ENCODE measurements around the gene BRD3.
"Not testable (repeated sequence)": the region's sequence is repeated elsewhere in the genome, so short reads cannot be mapped to it uniquely, and the experiment has no call there.

BRD3 gene

DNA sequence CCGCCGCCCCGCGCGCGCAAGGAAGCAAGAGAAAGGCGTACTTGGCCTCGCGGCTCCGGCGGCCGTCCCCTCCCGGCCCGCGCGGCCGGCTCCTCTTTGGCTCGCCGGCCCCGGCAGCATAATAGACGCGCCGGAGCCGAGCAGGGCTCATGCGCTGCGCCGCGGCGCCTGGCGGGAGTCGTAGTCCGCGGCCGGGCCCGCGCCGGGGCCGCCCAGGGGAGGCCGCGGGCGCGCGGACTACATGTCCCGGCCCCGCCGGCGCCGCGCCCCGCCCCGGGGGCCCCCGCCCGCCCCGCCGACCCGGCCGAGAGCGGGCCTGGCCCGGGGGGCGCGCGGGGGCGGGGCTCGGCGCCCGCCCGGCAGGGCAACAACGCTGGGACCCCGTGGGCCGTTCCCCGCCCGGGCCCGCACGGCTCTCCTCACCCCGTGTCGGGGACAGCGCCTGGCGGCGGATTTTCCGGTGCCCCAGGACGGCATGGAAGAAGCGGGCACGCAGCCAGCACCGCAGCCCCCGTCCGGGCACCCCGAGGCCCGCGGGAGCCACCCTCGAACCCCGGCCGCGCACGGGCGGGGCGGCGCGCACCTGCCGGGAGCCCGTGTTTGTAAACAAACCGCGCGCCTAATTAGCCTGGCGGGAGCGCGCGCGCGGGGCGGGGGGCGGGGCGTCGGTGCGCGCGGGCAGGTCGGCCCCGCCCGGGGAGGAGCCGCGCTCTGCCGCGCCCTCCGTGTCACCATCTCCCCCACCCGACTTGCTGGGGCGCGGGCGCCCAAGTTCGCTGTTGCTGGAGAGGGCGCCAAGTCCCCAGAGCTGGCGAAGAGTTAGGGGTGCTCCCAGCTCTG lies at the start of gene BRD3:
Gene BRD3 (minus strand): TSS at position 123 of the 840 bp plus-strand sequence. CDS start 14,549 bp downstream, outside the sequence.
- H3K4me1 Mint-ChIP-seq, result peaks cover 11% of the 10 kb centered on the region
- H3K27me3 Mint-ChIP-seq, result peaks cover 8% of the 10 kb centered on the region
- peak within 1 kb of the TSS; percentile 47 for H3K27ac Mint-ChIP-seq
- no peaks in the 10 kb centered on the region for H3K36me3 Mint-ChIP-seq
- peak; percentile 79 to 86 for DNase-seq (ENCODE audit: low spot score in 2 of 2)
- H3K9me3 Mint-ChIP-seq, result no peaks in the 10 kb centered on the region
- H3K4me3 Mint-ChIP-seq, result peak within 1 kb of the TSS; percentile 87
- peak; percentile 80 for ATAC-seq (ENCODE audit: low read depth)

DNA sequence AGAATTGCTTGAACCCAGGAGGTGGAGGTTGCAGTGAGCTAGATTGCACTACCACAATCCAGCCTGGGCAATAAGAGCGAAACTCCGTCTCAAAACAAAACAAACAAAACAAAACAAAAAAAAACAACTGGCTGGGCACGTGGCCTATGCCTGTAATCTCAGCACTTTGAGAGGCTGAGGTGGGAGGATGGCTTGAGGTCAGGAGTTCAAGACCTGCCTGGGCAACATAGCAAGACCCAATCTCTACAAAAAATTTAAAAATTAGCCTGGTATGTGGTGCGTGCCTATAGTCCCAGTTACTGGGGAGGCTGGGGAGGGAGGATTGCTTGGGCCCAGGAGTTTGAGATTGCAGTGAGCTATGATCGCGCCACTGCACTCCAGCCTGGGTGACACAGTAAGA lies 44.7 kb upstream of the BRD3 start:
- ATAC-seq (ENCODE audit: low read depth) (no peak), DNase-seq (ENCODE audit: low spot score in 2 of 2) (no peak)
- Mint-ChIP-seq H3K9me3 (no peaks in the 10 kb centered on the region), H3K27me3 (no peaks in the 10 kb centered on the region), H3K27ac (no peak overlapping the region), H3K4me1 (no peaks in the 10 kb centered on the region), H3K4me3 (no peak overlapping the region), H3K36me3 (no peaks in the 10 kb centered on the region)

DNA sequence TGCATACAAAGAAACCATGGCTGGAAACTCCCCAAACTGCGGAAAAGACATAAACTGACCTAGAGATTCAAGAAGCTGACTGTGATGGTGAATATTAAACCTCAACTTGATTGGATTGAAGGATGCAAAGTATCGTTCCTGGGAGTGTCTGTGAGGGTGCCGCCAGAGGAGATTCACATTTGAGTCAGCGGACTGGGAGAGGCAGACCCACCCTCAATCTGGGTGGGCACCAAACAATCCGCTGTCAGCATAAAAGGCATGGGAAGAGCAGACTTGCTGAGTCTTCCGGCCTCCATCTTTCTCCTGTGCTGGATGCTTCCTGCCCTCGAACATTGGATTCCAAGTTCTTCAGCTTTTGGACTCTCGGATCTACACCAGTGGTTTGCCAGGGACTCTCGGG lies 43.2 kb upstream of the BRD3 start:
- H3K9me3 Mint-ChIP-seq, result no peaks in the 10 kb centered on the region
- no peak overlapping the region for H3K27ac Mint-ChIP-seq
- H3K4me1 Mint-ChIP-seq, result no peaks in the 10 kb centered on the region
- no peak for DNase-seq (ENCODE audit: low spot score in 2 of 2)
- ATAC-seq (ENCODE audit: low read depth), result no peak
- H3K36me3 Mint-ChIP-seq, result no peaks in the 10 kb centered on the region
- no peak overlapping the region for H3K4me3 Mint-ChIP-seq
- H3K27me3 Mint-ChIP-seq, result peaks cover 4% of the 10 kb centered on the region

DNA sequence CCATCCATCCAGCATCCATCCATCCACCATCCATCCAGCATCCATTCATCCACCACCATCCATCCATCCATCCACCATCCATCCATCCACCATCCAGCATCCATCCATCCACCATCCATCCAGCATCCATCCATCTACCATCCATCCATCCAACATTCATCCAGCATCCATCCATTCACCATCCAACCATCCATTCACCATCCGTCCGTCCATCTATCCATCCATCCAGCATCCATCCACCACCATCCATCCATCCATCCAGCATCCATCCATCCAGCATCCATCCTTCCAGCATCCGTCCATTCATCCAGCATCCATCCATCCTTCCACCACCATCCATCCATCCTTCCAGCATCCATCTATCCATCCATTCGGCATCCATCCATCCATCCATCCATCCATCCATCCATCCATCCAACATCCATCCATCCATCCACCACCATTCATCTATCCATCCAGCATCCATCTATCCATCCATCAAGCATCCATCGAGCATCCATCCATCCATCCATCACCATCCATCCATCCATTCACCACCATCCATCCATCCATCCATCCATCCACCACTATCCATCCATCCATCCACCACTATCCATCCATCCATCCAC lies 35.7 kb upstream of the BRD3 start:
- H3K4me1 Mint-ChIP-seq, result peaks cover 8% of the 10 kb centered on the region
- H3K36me3 Mint-ChIP-seq, result peaks cover 5% of the 10 kb centered on the region
- H3K4me3 Mint-ChIP-seq, result no peak overlapping the region
- H3K27me3 Mint-ChIP-seq, result peaks cover 23% of the 10 kb centered on the region
- no peak for DNase-seq (ENCODE audit: low spot score in 2 of 2)
- no peak for ATAC-seq (ENCODE audit: low read depth)
- no peak overlapping the region for H3K27ac Mint-ChIP-seq
- H3K9me3 Mint-ChIP-seq, result peaks cover 8% of the 10 kb centered on the region

DNA sequence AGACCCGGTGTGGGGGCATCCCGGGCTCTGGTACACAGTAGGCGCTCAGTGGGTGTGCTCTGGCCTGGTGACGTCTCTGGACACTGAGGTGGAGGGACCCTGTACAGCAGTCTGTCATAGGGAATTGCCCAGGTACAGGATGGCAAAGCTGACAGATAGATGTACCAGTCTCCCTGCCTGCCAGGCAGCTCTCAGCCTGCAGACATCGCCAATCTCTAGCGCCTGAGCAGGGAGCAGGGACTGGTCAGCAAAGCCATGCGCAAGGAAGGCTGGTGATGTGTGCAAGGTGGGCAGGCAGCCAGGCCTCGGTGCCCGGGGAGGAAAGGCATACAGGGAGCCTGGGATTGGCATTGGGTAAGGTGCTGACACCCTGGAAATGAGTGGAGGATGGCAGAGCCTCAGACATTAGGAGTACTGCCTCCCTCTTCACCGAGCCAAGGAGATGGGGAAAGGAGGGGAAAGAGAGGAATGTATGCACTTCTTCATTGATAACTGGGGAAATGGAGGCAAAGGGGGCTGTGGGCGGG lies 33.9 kb upstream of the BRD3 start:
- Mint-ChIP-seq H3K27me3 (peaks cover 19% of the 10 kb centered on the region), H3K9me3 (peaks cover 8% of the 10 kb centered on the region), H3K36me3 (peaks cover 5% of the 10 kb centered on the region), H3K27ac (no peak overlapping the region), H3K4me1 (peaks cover 8% of the 10 kb centered on the region), H3K4me3 (no peak overlapping the region)
- DNase-seq (ENCODE audit: low spot score in 2 of 2) (no peak), ATAC-seq (ENCODE audit: low read depth) (no peak)

DNA sequence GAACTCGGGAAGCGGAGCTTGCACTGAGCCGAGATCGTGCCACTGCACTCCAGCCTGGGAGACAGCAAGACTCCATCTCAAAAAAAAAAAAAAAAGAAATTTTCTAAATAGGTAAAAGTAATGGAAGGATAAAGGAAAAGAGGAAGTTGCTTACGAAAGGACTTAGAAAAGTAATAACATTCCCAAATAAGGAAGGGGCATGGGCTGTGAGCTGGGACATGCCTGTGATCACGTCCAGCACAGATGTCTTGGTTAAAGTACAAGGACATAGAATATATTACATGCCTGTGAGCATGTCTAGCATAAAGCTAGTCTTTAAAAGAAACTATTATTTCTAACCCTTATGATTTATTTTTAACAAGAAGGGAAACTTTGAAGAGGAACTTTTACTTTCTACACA lies 33.3 kb upstream of the BRD3 start:
- peaks cover 19% of the 10 kb centered on the region for H3K27me3 Mint-ChIP-seq
- not testable (repeated sequence) for H3K4me1 Mint-ChIP-seq

DNA sequence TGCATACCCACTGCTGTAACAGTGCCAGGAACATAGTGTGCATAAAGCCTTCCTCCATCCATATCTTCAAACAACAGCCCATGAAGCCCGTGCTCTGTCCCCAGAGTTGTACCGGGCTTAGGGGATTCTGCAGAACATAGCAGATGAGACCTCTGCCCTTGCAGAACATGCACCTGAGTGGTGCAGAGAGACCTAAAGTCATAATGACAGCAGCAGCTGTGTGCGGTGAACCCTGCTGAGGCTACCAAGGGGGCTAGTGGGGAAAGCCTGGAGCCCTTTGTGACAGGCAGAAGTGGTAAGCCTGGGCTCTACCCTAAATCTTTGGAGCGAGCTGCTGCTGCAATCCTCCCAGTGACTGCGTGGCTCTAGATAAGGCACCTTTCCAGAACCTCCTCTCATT lies 32.2 kb upstream of the BRD3 start:
- H3K4me3 Mint-ChIP-seq, result no peak overlapping the region
- DNase-seq (ENCODE audit: low spot score in 2 of 2), result no peak
- peaks cover 19% of the 10 kb centered on the region for H3K27me3 Mint-ChIP-seq
- H3K4me1 Mint-ChIP-seq, result peaks cover 8% of the 10 kb centered on the region
- no peak overlapping the region for H3K27ac Mint-ChIP-seq
- H3K36me3 Mint-ChIP-seq, result peaks cover 5% of the 10 kb centered on the region
- H3K9me3 Mint-ChIP-seq, result peaks cover 8% of the 10 kb centered on the region
- no peak for ATAC-seq (ENCODE audit: low read depth)

More for the DNA sequence above, 33.3 kb upstream of the BRD3 start:
- not testable (repeated sequence) for H3K4me3 Mint-ChIP-seq; H3K9me3 Mint-ChIP-seq; ATAC-seq (ENCODE audit: low read depth); DNase-seq (ENCODE audit: low spot score in 2 of 2); H3K36me3 Mint-ChIP-seq; H3K27ac Mint-ChIP-seq

DNA sequence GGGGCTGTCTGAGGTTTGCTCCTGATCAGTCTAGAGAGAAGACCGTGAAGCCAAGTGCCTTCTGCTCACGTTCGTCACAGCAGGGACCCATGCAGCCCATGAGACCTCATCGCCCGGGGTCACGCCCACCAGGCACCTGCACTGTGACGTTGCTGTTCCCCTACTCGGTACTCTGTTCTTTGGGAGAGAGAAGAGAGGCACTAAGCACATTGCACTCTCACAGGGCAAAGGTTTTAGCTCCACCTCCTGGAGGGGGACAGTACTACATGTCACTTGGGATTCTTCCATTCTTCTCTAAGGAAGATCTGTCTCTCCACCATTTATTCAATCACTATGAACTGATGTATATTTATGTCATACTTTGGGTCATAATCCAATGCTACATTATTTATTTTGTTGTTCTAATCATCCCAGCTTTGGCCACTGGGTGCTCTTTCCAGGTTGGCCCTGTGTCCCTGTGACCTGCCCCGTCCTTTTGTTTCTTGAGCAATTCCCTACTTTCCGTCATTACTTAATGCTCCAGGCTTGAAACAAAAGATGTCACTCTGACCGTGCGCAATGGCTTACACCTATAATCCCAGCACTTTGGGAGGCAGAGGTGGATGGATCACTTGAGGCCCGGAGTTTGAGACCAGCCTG lies 31.4 kb upstream of the BRD3 start:
- Mint-ChIP-seq H3K27ac (no peak overlapping the region), H3K9me3 (peaks cover 8% of the 10 kb centered on the region), H3K27me3 (peaks cover 16% of the 10 kb centered on the region), H3K36me3 (peaks cover 3% of the 10 kb centered on the region), H3K4me1 (peaks cover 8% of the 10 kb centered on the region), H3K4me3 (no peak overlapping the region)
- ATAC-seq (ENCODE audit: low read depth) (peak; percentile 97), DNase-seq (ENCODE audit: low spot score in 2 of 2) (peak; percentile 69 to 76)

DNA sequence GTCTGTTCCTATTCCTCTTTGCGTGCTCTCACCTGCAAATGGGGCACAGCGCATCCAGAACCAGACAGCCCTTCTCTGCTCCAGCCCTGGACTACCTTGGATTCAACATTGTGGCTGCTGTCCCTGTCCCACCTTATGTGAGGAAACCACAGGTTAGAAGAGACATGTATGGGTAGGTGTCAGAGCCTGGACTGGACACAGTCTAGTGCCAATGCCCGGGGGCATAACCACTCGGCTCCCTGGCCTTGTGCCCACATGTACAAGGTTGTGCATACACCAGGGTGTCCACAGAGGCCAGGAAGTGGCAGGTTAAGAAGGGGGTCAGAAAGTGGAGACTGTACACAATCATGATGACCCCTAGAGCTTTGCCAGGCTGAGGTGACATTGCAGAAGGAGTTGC lies 22.1 kb upstream of the BRD3 start:
- Mint-ChIP-seq H3K9me3 (peaks cover 3% of the 10 kb centered on the region), H3K27me3 (peaks cover 6% of the 10 kb centered on the region), H3K27ac (no peak overlapping the region), H3K36me3 (peaks cover 2% of the 10 kb centered on the region), H3K4me1 (no peaks in the 10 kb centered on the region), H3K4me3 (no peak overlapping the region)
- no peak for ATAC-seq (ENCODE audit: low read depth)
- no peak for DNase-seq (ENCODE audit: low spot score in 2 of 2)

DNA sequence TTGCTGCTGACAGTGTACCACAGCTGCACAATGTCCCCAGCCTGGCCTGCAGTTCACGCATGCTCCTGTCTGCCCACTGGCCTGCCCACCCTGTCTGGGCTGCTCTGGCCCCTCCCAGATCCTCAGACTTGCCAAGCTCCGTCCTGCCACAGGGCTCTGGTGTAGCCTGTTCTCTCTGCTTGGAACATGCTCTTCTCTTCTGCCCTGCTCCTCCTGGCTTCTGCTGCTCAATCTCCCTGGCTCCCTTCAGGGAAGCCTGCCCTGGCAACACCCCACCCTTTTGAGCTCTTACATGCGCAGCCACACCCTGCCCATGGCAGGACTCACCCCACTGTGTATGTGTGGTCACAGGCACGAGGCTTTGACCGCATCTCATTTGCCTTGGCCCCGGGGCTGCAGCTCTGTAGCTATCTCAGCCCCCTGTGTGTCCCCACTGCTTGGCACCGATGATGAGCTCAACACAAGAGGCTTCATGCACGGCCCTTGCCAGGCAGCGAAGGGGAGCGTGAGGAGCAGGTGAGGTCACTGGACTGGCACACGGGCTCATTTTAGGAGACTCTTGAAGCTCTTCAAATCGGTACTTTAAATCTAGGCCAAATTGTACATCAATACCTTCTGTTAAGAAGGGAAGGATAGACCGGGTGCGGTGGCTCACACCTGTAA lies 20.4 kb upstream of the BRD3 start:
- H3K4me3 Mint-ChIP-seq, result no peak overlapping the region
- ATAC-seq (ENCODE audit: low read depth) (no peak), DNase-seq (ENCODE audit: low spot score in 2 of 2) (no peak)
- H3K27me3 Mint-ChIP-seq, result peaks cover 8% of the 10 kb centered on the region
- peaks cover 3% of the 10 kb centered on the region for H3K9me3 Mint-ChIP-seq
- H3K36me3 Mint-ChIP-seq, result peaks cover 2% of the 10 kb centered on the region
- H3K27ac Mint-ChIP-seq, result no peak overlapping the region
- no peaks in the 10 kb centered on the region for H3K4me1 Mint-ChIP-seq

DNA sequence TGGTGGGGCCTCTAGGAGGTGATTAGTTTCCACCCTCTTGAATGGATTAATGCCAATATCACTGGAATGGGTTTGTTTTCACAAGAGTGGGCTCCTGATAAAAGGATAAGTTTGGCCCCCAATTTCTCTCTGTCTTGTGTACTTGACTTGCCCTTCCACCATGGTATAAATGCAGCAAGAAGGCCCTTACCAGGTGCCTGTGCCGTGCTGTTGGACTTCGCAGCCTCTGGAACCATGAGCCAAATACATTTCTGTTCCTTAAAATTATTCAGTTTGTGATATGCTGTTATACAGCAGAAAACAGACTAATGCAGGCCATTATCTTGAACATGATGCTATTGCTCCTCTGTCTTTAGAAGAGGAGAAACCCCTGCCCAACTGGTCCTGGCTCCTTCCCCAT lies 17.8 kb upstream of the BRD3 start:
- Mint-ChIP-seq H3K4me1 (no peaks in the 10 kb centered on the region), H3K27me3 (peaks cover 13% of the 10 kb centered on the region), H3K4me3 (no peak overlapping the region), H3K9me3 (peaks cover 3% of the 10 kb centered on the region), H3K36me3 (peaks cover 2% of the 10 kb centered on the region), H3K27ac (no peak overlapping the region)
- ATAC-seq (ENCODE audit: low read depth), result no peak
- DNase-seq (ENCODE audit: low spot score in 2 of 2), result no peak

DNA sequence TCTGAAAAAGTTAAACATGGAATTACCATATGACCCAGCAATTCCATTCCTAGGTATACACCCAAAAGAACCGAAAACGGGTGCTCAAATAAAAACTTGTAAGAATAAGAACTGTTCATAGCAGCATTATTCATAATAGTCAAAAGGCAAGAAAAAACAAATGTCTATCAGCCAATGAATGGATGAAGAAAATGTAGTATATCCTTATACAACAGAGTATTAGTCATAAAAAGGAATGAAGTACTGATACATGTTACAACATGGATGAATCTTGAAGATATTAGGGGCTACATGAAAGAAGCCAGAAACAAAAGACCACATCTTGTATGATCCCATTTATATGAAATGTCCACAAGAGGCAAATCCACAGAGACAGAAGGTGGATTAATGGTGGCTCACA lies 15.6 kb upstream of the BRD3 start:
- H3K4me3 Mint-ChIP-seq, result no peak overlapping the region
- H3K9me3 Mint-ChIP-seq, result peaks cover 9% of the 10 kb centered on the region
- DNase-seq (ENCODE audit: low spot score in 2 of 2), result no peak
- no peak overlapping the region for H3K27ac Mint-ChIP-seq
- no peak for ATAC-seq (ENCODE audit: low read depth)
- peaks cover 4% of the 10 kb centered on the region for H3K36me3 Mint-ChIP-seq
- peaks cover 11% of the 10 kb centered on the region for H3K27me3 Mint-ChIP-seq
- no peaks in the 10 kb centered on the region for H3K4me1 Mint-ChIP-seq

DNA sequence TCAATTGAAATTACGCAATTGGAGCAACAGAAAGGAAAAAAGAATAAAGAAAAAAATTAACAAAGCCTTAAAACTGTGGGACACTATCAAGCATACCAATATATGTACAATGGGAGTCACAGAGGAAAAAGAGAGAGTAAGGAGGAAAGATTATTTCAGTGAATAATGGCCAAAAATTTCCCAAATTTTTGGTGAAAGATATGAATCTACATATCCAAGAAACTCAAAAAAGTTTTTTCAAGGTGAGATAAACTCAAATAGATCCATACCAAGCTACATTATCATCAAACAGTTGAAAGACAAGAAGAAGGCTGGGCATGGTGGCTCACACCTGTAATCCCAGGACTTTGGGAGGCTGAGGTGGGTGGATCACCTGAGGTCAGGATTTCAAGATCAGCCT lies 8.8 kb upstream of the BRD3 start:
- no peak for DNase-seq (ENCODE audit: low spot score in 2 of 2)
- ATAC-seq (ENCODE audit: low read depth), result no peak
- no peaks in the 10 kb centered on the region for H3K4me1 Mint-ChIP-seq
- no peak overlapping the region for H3K27ac Mint-ChIP-seq
- peaks cover 9% of the 10 kb centered on the region for H3K36me3 Mint-ChIP-seq
- no peak overlapping the region for H3K4me3 Mint-ChIP-seq
- peaks cover 8% of the 10 kb centered on the region for H3K27me3 Mint-ChIP-seq
- peaks cover 9% of the 10 kb centered on the region for H3K9me3 Mint-ChIP-seq

DNA sequence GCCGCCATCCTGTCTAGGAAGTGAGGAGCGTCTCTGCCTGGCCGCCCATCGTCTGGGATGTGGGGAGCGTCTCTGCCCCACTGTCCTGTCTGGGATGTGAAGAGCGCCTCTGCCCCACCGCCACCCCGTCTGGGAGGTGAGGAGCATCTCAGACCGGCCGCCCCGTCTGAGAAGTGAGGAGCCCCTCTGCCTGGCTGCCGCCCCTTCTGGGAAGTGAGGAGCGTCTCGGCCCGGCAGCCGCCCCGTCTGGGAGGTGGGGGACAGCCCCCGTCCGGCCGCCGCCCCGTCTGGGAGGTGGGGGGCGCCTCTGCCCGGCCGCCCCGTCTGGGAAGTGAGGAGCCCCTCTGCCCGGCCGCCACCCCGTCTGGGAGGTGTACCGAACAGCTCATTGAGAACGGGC lies 7.9 kb upstream of the BRD3 start:
- not testable (repeated sequence) for H3K4me1 Mint-ChIP-seq; H3K27ac Mint-ChIP-seq; DNase-seq (ENCODE audit: low spot score in 2 of 2); H3K36me3 Mint-ChIP-seq; H3K9me3 Mint-ChIP-seq; H3K4me3 Mint-ChIP-seq; ATAC-seq (ENCODE audit: low read depth); H3K27me3 Mint-ChIP-seq

Data from memory B cell (primary cell).